Mammary epithelial cell (primary cell): ENCODE results near the gene NMUR2.

Source experiments
- EZH2 ChIP-seq: IDR thresholded peaks from 2 replicates; pipeline ENCODE4 v1.6.1; 2012; ENCODE audit warnings: low read length, inconsistent platforms, borderline replicate concordance
- TF ChIP-seq, protein P1 (sequence below), 2 donors: IDR thresholded peaks in 1 of 2; conservative IDR thresholded peaks in 1 of 2; 2 replicates each; pipeline ENCODE4 v1.5.1; 2011 to 2012; ENCODE audit warnings: inconsistent platforms in 2 of 2, low read length in 2 of 2, mild to moderate bottlenecking in 2 of 2, control low read depth in 1 of 2, low read depth in 1 of 2; ENCODE audit not compliant: insufficient read depth in 1 of 2; ENCODE audit errors: extremely low read depth in 1 of 2

DNA sequence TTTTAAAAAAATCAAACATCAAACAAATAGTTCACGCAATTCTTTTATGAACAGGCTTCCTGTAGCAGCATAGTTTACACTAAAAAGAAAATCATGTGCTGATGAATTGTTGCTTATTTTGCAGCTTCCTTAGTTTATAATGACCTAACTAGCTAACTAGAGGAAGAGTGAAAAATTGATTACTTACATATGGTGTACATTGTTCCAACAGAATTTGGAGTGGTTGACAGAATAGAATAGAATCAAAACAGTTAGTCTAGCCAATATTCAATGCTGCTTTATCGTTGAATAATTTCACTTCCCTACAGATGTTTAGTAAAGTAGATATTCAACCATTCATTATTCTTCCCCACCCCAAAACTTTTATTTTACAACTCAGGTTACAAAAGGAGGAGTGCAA lies 4.2 kb downstream of the NMUR2 start:
- TF ChIP-seq, protein P1, sequence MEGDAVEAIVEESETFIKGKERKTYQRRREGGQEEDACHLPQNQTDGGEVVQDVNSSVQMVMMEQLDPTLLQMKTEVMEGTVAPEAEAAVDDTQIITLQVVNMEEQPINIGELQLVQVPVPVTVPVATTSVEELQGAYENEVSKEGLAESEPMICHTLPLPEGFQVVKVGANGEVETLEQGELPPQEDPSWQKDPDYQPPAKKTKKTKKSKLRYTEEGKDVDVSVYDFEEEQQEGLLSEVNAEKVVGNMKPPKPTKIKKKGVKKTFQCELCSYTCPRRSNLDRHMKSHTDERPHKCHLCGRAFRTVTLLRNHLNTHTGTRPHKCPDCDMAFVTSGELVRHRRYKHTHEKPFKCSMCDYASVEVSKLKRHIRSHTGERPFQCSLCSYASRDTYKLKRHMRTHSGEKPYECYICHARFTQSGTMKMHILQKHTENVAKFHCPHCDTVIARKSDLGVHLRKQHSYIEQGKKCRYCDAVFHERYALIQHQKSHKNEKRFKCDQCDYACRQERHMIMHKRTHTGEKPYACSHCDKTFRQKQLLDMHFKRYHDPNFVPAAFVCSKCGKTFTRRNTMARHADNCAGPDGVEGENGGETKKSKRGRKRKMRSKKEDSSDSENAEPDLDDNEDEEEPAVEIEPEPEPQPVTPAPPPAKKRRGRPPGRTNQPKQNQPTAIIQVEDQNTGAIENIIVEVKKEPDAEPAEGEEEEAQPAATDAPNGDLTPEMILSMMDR (conservative IDR thresholded peaks at IDR 0.05 in 1 of 2, IDR thresholded peaks at IDR 0.05 in 1 of 2; ENCODE audit: extremely low read depth in 1 of 2, insufficient read depth in 1 of 2, low read depth in 1 of 2, low read length in 2 of 2) = no peak
- TF ChIP-seq EZH2 = no peak
